Sigmoid colon (tissue), 3 donors: ENCODE results near the gene NPLOC4.

Source experiments
- POLR2A ChIP-seq, 2 donors: fragments of 450-650 bp; IDR thresholded peaks; one replicate each; pipeline ENCODE4 v1.6.1; 2016; ENCODE audit warnings: antibody characterized with exemption in 2 of 2, mild to moderate bottlenecking in 2 of 2, moderate library complexity in 2 of 2
- TF ChIP-seq, protein P1 (sequence below), 4 experiments: fragments of 450-650 bp in 3 of 4; fragments of 200-600 bp in 1 of 4; IDR thresholded peaks; one replicate each; pipeline ENCODE4 v1.5.1; 2016 to 2019; ENCODE audit warnings: antibody characterized with exemption in 4 of 4, mild to moderate bottlenecking in 3 of 4, moderate library complexity in 2 of 4

DNA sequence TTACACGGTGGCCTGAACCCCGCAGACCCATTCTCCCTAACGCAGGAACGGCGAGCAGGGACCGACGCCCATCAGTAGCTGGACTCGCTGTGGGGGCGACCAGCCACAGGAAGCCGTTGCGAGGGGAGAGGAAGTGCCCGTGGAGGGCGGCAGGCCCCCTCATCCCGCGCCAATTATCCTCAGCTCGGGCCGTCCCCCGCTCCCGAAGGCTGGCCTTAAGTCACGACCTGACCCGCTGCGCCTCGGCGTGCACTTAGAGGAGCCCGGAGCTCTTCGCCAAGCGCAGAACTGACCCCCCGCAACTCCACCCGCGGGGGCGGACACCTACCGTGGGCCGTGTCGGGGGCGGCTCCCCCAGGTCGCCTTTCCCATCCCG is 46.3 kb upstream of the NPLOC4 start:
- TF ChIP-seq, protein P1, sequence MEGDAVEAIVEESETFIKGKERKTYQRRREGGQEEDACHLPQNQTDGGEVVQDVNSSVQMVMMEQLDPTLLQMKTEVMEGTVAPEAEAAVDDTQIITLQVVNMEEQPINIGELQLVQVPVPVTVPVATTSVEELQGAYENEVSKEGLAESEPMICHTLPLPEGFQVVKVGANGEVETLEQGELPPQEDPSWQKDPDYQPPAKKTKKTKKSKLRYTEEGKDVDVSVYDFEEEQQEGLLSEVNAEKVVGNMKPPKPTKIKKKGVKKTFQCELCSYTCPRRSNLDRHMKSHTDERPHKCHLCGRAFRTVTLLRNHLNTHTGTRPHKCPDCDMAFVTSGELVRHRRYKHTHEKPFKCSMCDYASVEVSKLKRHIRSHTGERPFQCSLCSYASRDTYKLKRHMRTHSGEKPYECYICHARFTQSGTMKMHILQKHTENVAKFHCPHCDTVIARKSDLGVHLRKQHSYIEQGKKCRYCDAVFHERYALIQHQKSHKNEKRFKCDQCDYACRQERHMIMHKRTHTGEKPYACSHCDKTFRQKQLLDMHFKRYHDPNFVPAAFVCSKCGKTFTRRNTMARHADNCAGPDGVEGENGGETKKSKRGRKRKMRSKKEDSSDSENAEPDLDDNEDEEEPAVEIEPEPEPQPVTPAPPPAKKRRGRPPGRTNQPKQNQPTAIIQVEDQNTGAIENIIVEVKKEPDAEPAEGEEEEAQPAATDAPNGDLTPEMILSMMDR (IDR thresholded peaks at IDR 0.05), result no peak
- TF ChIP-seq POLR2A (IDR thresholded peaks at IDR 0.05), result no peak
